Neural progenitor cell (in vitro differentiated cells): ENCODE measurements around the gene OSGIN1. TPM values are rescaled to one million over a fixed set of nuclear protein-coding genes. Genes with fewer than 3 reads are reported as not detected.
A peak's percentile ranks its signal among the peaks of the same experiment; 100 is the strongest.

ENCODE experiments used
- DNase-seq: peaks from one replicate; pipeline ENCODE4 v3.0.0-alpha.2; 2016; ENCODE audit warnings: low spot score
- H2AFZ ChIP-seq: fragments of 200-600 bp; sonication (generic); replicated peaks from 2 replicates; pipeline ENCODE4 v1.6.1; 2016; ENCODE audit warnings: antibody characterized with exemption
- H3F3A ChIP-seq: fragments of 200-600 bp; sonication (generic); 2 replicates; pipeline ENCODE4 v1.6.1; 2016; ENCODE audit warnings: antibody characterized with exemption, low read depth
- H3K27ac ChIP-seq: fragments of 200-600 bp; sonication (generic); 2 replicates; pipeline ENCODE4 v1.5.1; 2016; ENCODE audit warnings: mild to moderate bottlenecking
- H3K27me3 ChIP-seq: fragments of 200-600 bp; sonication (generic); 2 replicates; pipeline ENCODE4 v1.6.1; 2016; ENCODE audit warnings: mild to moderate bottlenecking, moderate library complexity
- H3K36me3 ChIP-seq: fragments of 200-600 bp; sonication (generic); 2 replicates; pipeline ENCODE4 v1.5.1; 2016
- H3K4me1 ChIP-seq: fragments of 200-600 bp; sonication (generic); 2 replicates; pipeline ENCODE4 v1.6.1; 2016; ENCODE audit warnings: mixed run types
- H3K4me2 ChIP-seq: fragments of 200-600 bp; sonication (generic); 2 replicates; pipeline ENCODE4 v1.6.1; 2016
- H3K4me3 ChIP-seq: fragments of 200-600 bp; sonication (generic); 2 replicates; pipeline ENCODE4 v1.5.1; 2016
- H3K79me2 ChIP-seq: fragments of 200-600 bp; sonication (generic); 2 replicates; pipeline ENCODE4 v1.6.1; 2016; ENCODE audit warnings: low read depth
- H3K9ac ChIP-seq: fragments of 200-600 bp; sonication (generic); 2 replicates; pipeline ENCODE4 v1.6.1; 2016
- H3K9me3 ChIP-seq: fragments of 200-600 bp; sonication (generic); 2 replicates; pipeline ENCODE4 v1.5.1; 2016; ENCODE audit warnings: low read depth
- H4K20me1 ChIP-seq: fragments of 200-600 bp; sonication (generic); 2 replicates; pipeline ENCODE4 v1.6.1; 2016; ENCODE audit warnings: low read depth
- H3K27ac Mint-ChIP-seq: 3 replicates; pipeline ENCODE4 v1.8.0; 2021; ENCODE audit warnings: mixed read lengths
- H3K27me3 Mint-ChIP-seq: 2 replicates; pipeline ENCODE4 v1.8.0; 2022; ENCODE audit warnings: low read depth, mild to moderate bottlenecking, inconsistent platforms, moderate library complexity, mixed read lengths; ENCODE audit not compliant: insufficient read depth
- H3K36me3 Mint-ChIP-seq: 3 replicates; pipeline ENCODE4 v1.8.0; 2021; ENCODE audit warnings: mixed read lengths
- H3K4me1 Mint-ChIP-seq: 3 replicates; pipeline ENCODE4 v1.8.0; 2021; ENCODE audit warnings: mixed read lengths
- H3K4me3 Mint-ChIP-seq: 3 replicates; pipeline ENCODE4 v1.8.0; 2021; ENCODE audit warnings: mild to moderate bottlenecking, moderate library complexity, mixed read lengths
- H3K9me3 Mint-ChIP-seq: 3 replicates; pipeline ENCODE4 v1.8.0; 2020; ENCODE audit warnings: mixed read lengths
- EZH2 ChIP-seq: fragments of 200-600 bp; sonication (generic); IDR thresholded peaks from 2 replicates; pipeline ENCODE4 v1.6.1; 2017; ENCODE audit warnings: antibody characterized with exemption, mild to moderate bottlenecking, moderate library complexity
- EZH2phosphoT487 ChIP-seq: fragments of 200-600 bp; sonication (generic); IDR thresholded peaks from 2 replicates; pipeline ENCODE4 v1.6.1; 2017; ENCODE audit warnings: antibody characterized with exemption
- total RNA-seq: library from RNA; depleted of rRNA; stranded (reverse); fragments of >200 nt; gene quantifications from 2 replicates; pipeline ENCODE4 v1.2.3, GENCODE V29; 2015; ENCODE audit warnings: low replicate concordance
- TF ChIP-seq, protein P1 (sequence below): fragments of 200-600 bp; sonication (generic); IDR thresholded peaks from 2 replicates; pipeline ENCODE4 v1.5.1; 2017; ENCODE audit warnings: antibody characterized with exemption, mild to moderate bottlenecking

The OSGIN1 gene
- total RNA-seq, 1 donor from 2014 or later, result not detected

DNA sequence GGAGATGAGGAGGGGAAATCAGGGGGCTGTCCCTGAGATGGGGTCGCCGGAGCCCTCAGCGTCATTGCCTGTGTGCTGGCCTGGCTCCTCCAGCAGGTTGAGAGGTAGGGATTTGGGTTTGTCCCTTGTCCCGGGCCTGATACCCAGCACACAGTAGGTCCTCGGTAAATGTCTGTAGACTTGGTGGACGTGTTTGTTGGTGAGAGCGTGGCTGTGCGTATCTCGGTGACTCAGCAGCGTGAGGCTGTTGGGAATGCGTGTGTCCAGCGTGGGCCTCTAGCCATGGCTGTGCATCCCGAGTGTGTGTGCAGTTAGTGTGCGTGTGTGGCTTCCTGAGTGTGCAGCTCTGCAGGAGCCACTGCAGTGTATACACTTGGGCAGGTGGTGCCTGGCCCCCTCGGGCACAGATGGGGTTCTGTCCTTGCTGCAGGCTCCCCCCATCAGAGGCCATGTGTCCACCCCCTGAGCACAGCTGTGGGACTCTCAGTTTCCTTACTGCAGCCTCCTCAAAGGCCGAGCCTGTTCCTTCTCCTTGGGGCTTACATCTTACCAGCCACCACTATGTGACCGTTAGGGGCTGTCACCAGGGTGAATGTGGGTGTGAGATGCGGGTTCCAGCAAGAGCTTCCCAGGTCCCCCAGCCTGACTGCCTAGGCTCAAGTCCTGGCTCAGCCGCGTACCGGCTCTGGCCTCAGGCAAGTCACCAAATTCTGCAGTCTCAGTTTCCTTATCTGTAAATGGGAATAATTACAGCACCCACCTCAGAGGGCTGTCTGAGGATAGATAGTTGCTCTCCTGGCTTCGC, 20.7 kb downstream of the OSGIN1 start:
- Histone ChIP-seq H3F3A (peaks cover 6% of the 10 kb centered on the region), H2AFZ (no peak overlapping the region), H3K36me3 (no peaks in the 10 kb centered on the region), H3K79me2 (peaks cover 10% of the 10 kb centered on the region), H4K20me1 (peaks cover 7% of the 10 kb centered on the region), H3K27me3 (peaks cover 7% of the 10 kb centered on the region), H3K4me1 (peaks cover 21% of the 10 kb centered on the region), H3K4me3 (no peak overlapping the region), H3K9ac (no peak overlapping the region), H3K9me3 (no peaks in the 10 kb centered on the region), H3K27ac (no peak overlapping the region), H3K4me2 (no peak overlapping the region)
- Mint-ChIP-seq H3K36me3 (peaks cover 24% of the 10 kb centered on the region), H3K4me3 (no peak overlapping the region), H3K9me3 (peaks cover 17% of the 10 kb centered on the region), H3K27me3 (peaks cover 8% of the 10 kb centered on the region), H3K4me1 (peaks cover 36% of the 10 kb centered on the region), H3K27ac (peak overlapping the region; percentile 17)
- no peak for TF ChIP-seq EZH2
- no peak for TF ChIP-seq EZH2phosphoT487
- TF ChIP-seq, protein P1, sequence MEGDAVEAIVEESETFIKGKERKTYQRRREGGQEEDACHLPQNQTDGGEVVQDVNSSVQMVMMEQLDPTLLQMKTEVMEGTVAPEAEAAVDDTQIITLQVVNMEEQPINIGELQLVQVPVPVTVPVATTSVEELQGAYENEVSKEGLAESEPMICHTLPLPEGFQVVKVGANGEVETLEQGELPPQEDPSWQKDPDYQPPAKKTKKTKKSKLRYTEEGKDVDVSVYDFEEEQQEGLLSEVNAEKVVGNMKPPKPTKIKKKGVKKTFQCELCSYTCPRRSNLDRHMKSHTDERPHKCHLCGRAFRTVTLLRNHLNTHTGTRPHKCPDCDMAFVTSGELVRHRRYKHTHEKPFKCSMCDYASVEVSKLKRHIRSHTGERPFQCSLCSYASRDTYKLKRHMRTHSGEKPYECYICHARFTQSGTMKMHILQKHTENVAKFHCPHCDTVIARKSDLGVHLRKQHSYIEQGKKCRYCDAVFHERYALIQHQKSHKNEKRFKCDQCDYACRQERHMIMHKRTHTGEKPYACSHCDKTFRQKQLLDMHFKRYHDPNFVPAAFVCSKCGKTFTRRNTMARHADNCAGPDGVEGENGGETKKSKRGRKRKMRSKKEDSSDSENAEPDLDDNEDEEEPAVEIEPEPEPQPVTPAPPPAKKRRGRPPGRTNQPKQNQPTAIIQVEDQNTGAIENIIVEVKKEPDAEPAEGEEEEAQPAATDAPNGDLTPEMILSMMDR, result no peak
- no peak for DNase-seq

DNA sequence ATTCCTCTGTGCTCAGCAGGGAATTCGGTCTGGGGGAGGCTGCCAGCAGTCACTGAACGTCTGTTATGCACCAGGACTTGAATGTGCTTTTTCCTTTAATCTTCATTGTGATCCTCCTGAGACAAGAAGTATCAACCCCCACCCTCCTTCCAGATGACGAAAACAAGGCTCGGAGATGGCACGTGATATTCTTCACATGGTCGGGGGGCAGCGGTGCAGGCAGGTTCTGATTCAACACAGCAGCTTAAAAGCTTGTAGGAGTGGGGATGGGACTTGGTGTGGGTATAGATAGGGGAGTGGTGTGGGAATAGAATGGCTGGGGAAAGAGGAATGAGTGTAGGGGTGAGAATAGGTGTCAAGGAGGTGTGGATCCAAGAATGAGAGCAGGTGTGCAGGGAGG, 21.4 kb downstream of the OSGIN1 start:
- DNase-seq, result no peak
- H3K79me2 ChIP-seq, result peaks cover 10% of the 10 kb centered on the region
- H3K27me3 ChIP-seq, result no peaks in the 10 kb centered on the region
- H3K4me3 Mint-ChIP-seq, result peak overlapping the region; percentile 16
- no peak overlapping the region for H3K4me2 ChIP-seq
- peaks cover 28% of the 10 kb centered on the region for H3K36me3 Mint-ChIP-seq
- no peak overlapping the region for H3K27ac ChIP-seq
- H3K9ac ChIP-seq, result no peak overlapping the region
- no peaks in the 10 kb centered on the region for H3K9me3 ChIP-seq
- TF ChIP-seq, protein P1, result no peak
- no peak overlapping the region for H3K4me3 ChIP-seq
- no peaks in the 10 kb centered on the region for H3K36me3 ChIP-seq
- H3K4me1 ChIP-seq, result peaks cover 20% of the 10 kb centered on the region
- H3F3A ChIP-seq, result peaks cover 10% of the 10 kb centered on the region
- peaks cover 24% of the 10 kb centered on the region for H3K9me3 Mint-ChIP-seq
- peaks cover 7% of the 10 kb centered on the region for H4K20me1 ChIP-seq
- H3K4me1 Mint-ChIP-seq, result peaks cover 40% of the 10 kb centered on the region
- peaks cover 8% of the 10 kb centered on the region for H3K27me3 Mint-ChIP-seq
- no peak overlapping the region for H2AFZ ChIP-seq
- H3K27ac Mint-ChIP-seq, result no peak overlapping the region

DNA sequence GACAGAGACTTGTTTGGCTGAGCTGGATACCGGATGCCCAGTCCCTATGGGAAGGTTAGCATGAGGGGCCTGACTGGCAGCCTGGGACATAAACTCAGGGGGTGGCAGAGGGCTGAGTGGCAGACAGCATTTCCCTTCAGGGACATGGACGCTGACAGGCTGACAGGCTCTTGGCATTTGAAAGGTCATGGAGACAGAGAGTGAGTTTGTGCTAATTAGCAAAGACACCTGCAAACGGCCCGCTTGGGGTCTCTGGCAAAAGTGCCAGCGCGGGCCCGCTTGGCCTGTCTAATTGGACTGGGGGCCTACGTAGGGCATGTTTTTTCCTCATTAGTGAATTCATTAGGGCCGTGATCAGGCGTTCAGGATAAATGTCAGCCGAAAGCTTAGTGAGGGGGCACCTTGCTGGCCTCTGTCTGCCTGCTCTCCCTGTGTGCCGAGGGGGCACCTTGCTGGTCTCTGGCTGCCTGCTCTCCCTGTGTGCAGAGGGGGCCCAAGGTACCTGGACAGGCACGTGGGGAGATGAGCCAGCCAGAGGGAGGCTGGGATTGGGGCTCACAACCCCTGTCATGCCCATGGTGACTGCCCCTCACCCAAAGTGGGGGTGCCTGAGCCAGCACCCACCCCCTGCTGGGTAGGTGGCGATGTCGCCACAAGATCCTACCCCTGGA, 22.7 kb downstream of the OSGIN1 start:
- peaks cover 24% of the 10 kb centered on the region for H3K9me3 Mint-ChIP-seq
- Histone ChIP-seq H3K27ac (no peak overlapping the region), H3K4me1 (peaks cover 12% of the 10 kb centered on the region), H3K9ac (no peak overlapping the region), H3K27me3 (no peaks in the 10 kb centered on the region), H3K79me2 (no peaks in the 10 kb centered on the region), H4K20me1 (peaks cover 7% of the 10 kb centered on the region), H3K4me3 (no peak overlapping the region), H2AFZ (no peak overlapping the region), H3K36me3 (no peaks in the 10 kb centered on the region), H3F3A (peaks cover 10% of the 10 kb centered on the region), H3K4me2 (no peak overlapping the region), H3K9me3 (no peaks in the 10 kb centered on the region)
- no peak overlapping the region for H3K4me3 Mint-ChIP-seq
- no peak overlapping the region for H3K27ac Mint-ChIP-seq
- H3K36me3 Mint-ChIP-seq, result peaks cover 28% of the 10 kb centered on the region
- DNase-seq, result no peak
- peaks cover 8% of the 10 kb centered on the region for H3K27me3 Mint-ChIP-seq
- peaks cover 43% of the 10 kb centered on the region for H3K4me1 Mint-ChIP-seq
- TF ChIP-seq EZH2phosphoT487, result no peak
- TF ChIP-seq, protein P1, result no peak
- TF ChIP-seq EZH2, result no peak
